ENCODE measurements around the gene IKZF2.

Gene IKZF2

GRCh38 chr2:213151437-213152064 lies at the start of gene IKZF2:
Gene IKZF2, minus strand, starts transcription at chr2:213151612. Its CDS starts 2,983 bp downstream, at chr2:213148629.
- peak; percentile 89 for DNase-seq

GRCh38 chr2:213199871-213200270 lies 48.5 kb upstream of the IKZF2 start:
- no peak for DNase-seq

- no peak for DNase-seq
These were observed 37.8 kb upstream of the IKZF2 start for GRCh38 chr2:213189001-213189899.

GRCh38 chr2:213188533-213188867 lies 37.1 kb upstream of the IKZF2 start:
- no peak for DNase-seq

GRCh38 chr2:213187833-213188532 lies 36.6 kb upstream of the IKZF2 start:
- no peak for DNase-seq

GRCh38 chr2:213187386-213187785 lies 36.0 kb upstream of the IKZF2 start:
- DNase-seq = no peak

GRCh38 chr2:213185147-213185822 lies 33.9 kb upstream of the IKZF2 start:
- DNase-seq = no peak

- no peak for DNase-seq
These were observed 30.3 kb upstream of the IKZF2 start for GRCh38 chr2:213181712-213182111.

GRCh38 chr2:213177679-213178078 lies 26.3 kb upstream of the IKZF2 start:
- no peak for DNase-seq

- DNase-seq = no peak
These were observed 24.3 kb upstream of the IKZF2 start for GRCh38 chr2:213175673-213176247.

GRCh38 chr2:213172641-213173040 lies 21.2 kb upstream of the IKZF2 start:
- DNase-seq = no peak

- DNase-seq = no peak
These were observed 19.7 kb upstream of the IKZF2 start for GRCh38 chr2:213171147-213171546.

- no peak for DNase-seq
These were observed 16.0 kb upstream of the IKZF2 start for GRCh38 chr2:213167271-213167930.

- no peak for DNase-seq
These were observed 14.7 kb upstream of the IKZF2 start for GRCh38 chr2:213166109-213166508.

GRCh38 chr2:213164263-213164662 lies 12.9 kb upstream of the IKZF2 start:
- no peak for DNase-seq

GRCh38 chr2:213162516-213163118 lies 11.2 kb upstream of the IKZF2 start:
- no peak for DNase-seq

GRCh38 chr2:213161759-213162515 lies 10.5 kb upstream of the IKZF2 start:
- no peak for DNase-seq

GRCh38 chr2:213159768-213160167 lies 8.4 kb upstream of the IKZF2 start:
- DNase-seq = no peak

GRCh38 chr2:213157242-213157641 lies 5.8 kb upstream of the IKZF2 start:
- DNase-seq = no peak

- no peak for DNase-seq
These were observed 5.3 kb upstream of the IKZF2 start for GRCh38 chr2:213156717-213157116.

GRCh38 chr2:213152888-213153287 lies 1.5 kb upstream of the IKZF2 start:
- DNase-seq = no peak
